Uterus (tissue), 2 donors: Measurements from ENCODE around the gene FBLN2.

Experiments used
- CTCF ChIP-seq, 4 experiments: fragments of 200-600 bp in 2 of 4; fragments of 450-650 bp in 2 of 4; sonication (generic) in 2 of 4; IDR thresholded peaks; one replicate each; pipeline ENCODE4 v1.5.1; 2016 to 2019; ENCODE audit warnings: antibody characterized with exemption in 4 of 4, mild to moderate bottlenecking in 2 of 4, moderate library complexity in 1 of 4
- POLR2A ChIP-seq, 2 donors: fragments of 450-650 bp; IDR thresholded peaks; one replicate each; pipeline ENCODE4 v1.6.1; 2016; ENCODE audit warnings: antibody characterized with exemption in 2 of 2, mild to moderate bottlenecking in 1 of 2, moderate library complexity in 1 of 2

- TF ChIP-seq POLR2A (IDR thresholded peaks at IDR 0.05) (no peak), CTCF (IDR thresholded peaks at IDR 0.05) (no peak)
Measured at GRCh38 chr3:13520326-13520880, 28.5 kb upstream of the FBLN2 start.
